H1 (cell line): ENCODE measurements around the gene PRKN.

Source experiments
- ATF2 ChIP-seq: IDR thresholded peaks from 2 replicates; pipeline ENCODE4 v1.6.1; 2012; ENCODE audit warnings: low read length, inconsistent platforms
- ATF3 ChIP-seq: IDR thresholded peaks from 2 replicates; pipeline ENCODE4 v1.6.1; 2011; ENCODE audit warnings: low read depth, mild to moderate bottlenecking, low read length; ENCODE audit not compliant: insufficient read depth
- CTCF ChIP-seq, 3 experiments: IDR thresholded peaks; 1 replicate in 2 of 3; 2 replicates in 1 of 3; pipeline versions ENCODE4 v1.5.1 to v1.6.1; 2011; ENCODE audit warnings: low read length in 3 of 3, mild to moderate bottlenecking in 3 of 3, inconsistent platforms in 2 of 3, low read depth in 1 of 3, moderate library complexity in 1 of 3; ENCODE audit not compliant: insufficient read depth in 1 of 3; ENCODE audit errors: control extremely low read depth in 1 of 3
- EZH2 ChIP-seq: fragments of 200-600 bp; sonication (generic); IDR thresholded peaks from 2 replicates; pipeline ENCODE4 v1.7.1; 2012; ENCODE audit warnings: low read depth, mild to moderate bottlenecking, moderate library complexity, low read length, inconsistent platforms; ENCODE audit not compliant: severe bottlenecking
- HDAC6 ChIP-seq: IDR thresholded peaks from one replicate; pipeline ENCODE4 v1.7.1; 2012; ENCODE audit warnings: low read depth, mild to moderate bottlenecking, inconsistent platforms, low read length, moderate library complexity
- MAFK ChIP-seq: IDR thresholded peaks from 2 replicates; pipeline ENCODE4 v1.6.1; 2012; ENCODE audit warnings: low read depth, mild to moderate bottlenecking, improper control_type of control experiment, low read length
- NRF1 ChIP-seq: IDR thresholded peaks from 2 replicates; pipeline ENCODE4 v1.6.1; 2011; ENCODE audit warnings: mild to moderate bottlenecking, low read depth, low read length, improper control_type of control experiment
- POLR2A ChIP-seq, 2 experiments: IDR thresholded peaks; 1 replicate in 1 of 2; 2 replicates in 1 of 2; pipeline ENCODE4 v1.6.1; 2011; ENCODE audit warnings: low read depth in 2 of 2, low read length in 2 of 2, mild to moderate bottlenecking in 2 of 2; ENCODE audit errors: control extremely low read depth in 1 of 2
- RFX5 ChIP-seq: IDR thresholded peaks from 2 replicates; pipeline ENCODE4 v1.6.1; 2011; ENCODE audit warnings: low read depth, low read length, improper control_type of control experiment, borderline replicate concordance
- SP1 ChIP-seq: IDR thresholded peaks from 2 replicates; pipeline ENCODE4 v1.6.1; 2011; ENCODE audit warnings: low read depth, low read length
- USF2 ChIP-seq: IDR thresholded peaks from 2 replicates; pipeline ENCODE4 v1.6.1; 2011; ENCODE audit warnings: low read length, improper control_type of control experiment

GRCh38 chr6:161493576-161494118 is 1233.9 kb downstream of the PRKN start:
- TF ChIP-seq CTCF (IDR thresholded peaks at IDR 0.05; ENCODE audit: control extremely low read depth in 1 of 3, insufficient read depth in 1 of 3, low read depth in 1 of 3, low read length in 3 of 3) (no peak), SP1 (no peak), NRF1 (no peak), POLR2A (IDR thresholded peaks at IDR 0.05; ENCODE audit: control extremely low read depth in 1 of 2, low read depth in 2 of 2, low read length in 2 of 2) (no peak), ATF3 (no peak), RFX5 (no peak), ATF2 (no peak), HDAC6 (no peak), MAFK (no peak), EZH2 (no peak), USF2 (no peak)
